Dedifferentiated amniotic fluid mesenchymal stem cell (primary cell): ENCODE measurements around the gene MED29.

Source experiments
- DNase-seq: peaks from one replicate; pipeline ENCODE4 v3.0.0-alpha.2; 2016; ENCODE audit errors: extremely low spot score

MED29 gene

DNA sequence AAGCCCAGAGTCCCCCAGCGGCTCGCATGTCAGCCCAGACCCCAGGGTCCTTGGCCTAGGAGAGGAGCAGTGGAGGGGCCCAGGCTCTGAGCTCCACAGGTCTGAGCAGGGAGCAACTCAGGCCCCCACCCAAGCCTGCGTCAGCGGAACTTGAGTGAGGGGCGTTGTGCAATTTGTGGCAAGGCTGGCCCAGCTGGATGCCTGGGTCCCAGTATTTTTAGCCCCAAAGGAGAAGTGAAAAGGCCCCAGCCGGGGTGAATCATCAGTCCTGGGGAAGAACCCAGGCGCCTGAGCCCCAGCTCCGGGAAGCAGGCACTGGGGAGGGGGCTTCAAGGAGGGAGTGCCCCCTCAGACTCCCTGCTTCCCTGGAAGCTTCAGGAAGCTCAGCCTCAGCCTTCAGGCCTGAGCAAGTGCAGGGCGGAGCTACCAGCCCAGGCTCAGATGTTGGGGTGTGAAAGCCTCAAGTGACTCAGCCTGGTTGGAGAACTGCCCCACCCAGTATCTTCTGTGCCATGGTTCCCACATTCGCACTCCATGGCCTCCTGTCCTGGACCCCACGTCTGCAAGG, 7.2 kb downstream of the MED29 start:
- DNase-seq = peak; percentile 59

DNA sequence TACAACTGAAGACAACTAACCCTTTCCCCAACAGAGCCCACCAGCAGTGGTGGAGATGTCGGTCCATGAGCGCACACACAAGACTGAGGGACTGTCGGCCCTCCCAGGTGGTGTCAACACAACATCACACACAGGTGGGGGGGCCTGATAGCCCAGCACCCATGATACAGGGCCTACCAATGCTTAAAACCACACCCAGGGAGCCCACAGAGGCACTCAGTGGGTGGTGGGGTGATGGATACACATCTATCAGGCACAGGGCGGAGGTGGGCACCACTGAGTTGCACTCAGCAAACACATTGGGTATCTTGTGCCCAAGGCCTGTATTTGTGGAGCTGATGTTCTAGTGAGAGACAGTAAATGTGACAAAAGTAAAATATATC, 8.5 kb downstream of the MED29 start:
- no peak for DNase-seq

DNA sequence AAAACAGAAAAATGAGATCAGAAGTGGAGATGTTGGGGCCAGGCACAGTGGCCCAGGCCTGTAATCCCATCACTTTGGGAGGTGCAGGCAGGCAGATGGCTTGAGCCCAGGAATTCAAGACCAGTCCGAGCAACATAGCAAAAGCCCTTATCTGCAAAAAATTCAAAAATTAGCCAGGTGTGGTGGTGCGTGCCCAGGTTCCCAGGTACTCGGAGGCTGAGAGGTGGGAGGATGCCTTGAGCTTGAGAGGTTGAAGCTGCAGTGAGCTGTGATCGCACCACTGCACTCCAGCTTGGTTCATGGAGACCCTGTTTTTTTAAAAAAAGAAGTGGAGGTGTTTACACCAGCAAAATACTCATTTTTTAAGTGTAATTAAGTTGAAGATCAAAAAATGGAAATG, 8.9 kb downstream of the MED29 start:
- no peak for DNase-seq

DNA sequence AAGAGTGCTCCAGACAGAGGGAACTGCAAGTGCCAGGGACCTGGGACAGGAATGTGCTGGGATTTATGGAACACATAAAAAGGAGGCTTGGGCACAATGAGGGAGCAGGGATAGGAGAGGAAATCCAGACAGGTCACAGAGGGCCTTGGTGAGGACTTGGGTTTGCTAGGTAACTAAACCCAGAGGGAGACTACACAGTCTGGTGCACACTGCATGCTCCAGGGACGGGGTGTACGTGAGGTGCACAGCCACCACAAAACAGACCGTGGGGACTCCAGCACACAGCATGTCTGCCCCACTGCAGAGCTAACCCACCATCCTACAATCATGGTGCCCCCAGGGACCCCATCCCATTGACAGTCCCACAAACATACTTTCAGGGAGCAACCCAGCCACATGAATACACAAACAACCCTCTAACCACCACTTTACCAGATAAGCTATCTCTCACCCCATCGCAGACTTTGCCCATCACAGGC, 9.9 kb downstream of the MED29 start:
- DNase-seq = no peak

DNA sequence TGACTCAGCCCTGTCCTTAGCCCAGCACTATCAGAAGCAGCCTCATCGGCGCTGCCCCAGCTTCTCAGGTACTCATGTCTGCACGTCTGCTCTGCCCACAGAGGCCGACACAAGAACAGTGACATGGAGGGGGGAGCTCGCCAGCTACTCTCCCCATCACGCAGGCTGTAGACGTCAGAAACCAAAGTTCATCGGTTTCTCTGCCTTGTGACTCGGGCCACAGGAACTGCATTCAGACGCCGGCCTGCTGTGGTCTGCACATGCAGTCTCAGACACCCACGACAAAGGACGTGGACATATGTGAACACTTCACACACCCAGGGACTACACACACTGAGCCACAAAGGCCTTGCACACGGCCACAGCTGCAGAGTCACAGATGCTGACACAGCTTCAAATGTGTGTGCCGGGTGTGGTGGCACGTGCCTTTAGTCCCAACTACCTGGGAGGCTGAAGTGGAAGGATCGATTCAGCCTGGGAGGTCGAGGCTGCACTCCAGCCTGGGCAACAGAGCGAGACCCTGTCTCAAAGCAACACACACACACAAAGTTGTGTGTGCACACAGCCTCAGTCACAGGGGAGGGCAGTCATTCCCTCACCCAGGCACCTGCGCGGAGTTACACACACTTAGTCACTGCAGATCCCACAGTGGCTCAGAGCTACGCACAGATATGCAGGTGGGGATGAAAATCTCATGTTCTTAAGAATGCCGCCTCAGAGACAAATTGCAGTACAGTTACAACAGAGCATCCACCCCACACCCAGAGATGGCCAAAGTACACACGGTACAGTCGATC, 10.6 kb downstream of the MED29 start:
- no peak for DNase-seq

DNA sequence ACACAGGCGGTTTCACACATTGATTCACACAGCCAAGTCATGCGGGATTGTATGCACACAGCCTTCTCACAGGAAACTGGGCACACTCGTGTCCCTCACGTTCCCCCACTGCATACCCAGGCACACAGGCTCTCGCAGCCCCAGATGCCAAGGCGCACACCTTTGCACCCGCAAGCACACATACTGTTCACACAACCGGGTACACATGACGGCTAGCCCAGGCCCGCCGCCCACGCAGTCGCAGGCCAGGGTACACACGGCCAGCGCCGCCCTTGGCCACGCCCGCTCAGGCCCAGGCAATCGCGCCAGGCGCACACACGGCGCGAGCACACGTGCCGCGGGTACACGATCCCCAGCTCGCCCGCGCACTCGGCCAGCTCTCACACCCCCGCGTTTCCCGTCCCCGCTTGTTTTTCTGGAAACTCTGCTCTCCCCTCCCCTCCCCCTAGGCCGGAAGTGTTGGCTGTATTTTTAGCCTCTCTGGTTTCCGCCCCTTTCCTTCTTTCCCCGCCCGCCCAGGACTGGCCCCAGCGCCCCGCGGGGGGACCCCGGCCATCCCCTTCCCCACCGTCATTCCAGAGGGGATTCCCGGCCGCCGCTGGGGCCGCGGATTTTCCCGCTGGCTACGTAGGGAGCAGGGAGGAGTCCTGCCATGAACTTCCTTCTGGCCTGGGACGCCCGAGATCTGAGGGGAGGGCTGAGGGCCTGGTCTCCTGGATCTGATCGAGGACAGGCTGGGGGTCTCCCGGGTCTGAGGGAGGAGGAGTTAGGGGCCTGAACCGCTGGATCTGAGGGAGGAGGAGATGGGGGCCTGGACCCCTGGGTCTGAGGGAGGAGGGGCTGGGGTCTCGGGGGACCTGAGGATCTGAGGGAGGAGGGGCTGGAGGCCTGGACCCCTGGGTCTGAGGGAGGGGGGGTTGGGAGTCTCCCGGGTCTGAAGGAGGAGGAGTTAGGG, 11.4 kb downstream of the MED29 start:
- peak; percentile 76 for DNase-seq

DNA sequence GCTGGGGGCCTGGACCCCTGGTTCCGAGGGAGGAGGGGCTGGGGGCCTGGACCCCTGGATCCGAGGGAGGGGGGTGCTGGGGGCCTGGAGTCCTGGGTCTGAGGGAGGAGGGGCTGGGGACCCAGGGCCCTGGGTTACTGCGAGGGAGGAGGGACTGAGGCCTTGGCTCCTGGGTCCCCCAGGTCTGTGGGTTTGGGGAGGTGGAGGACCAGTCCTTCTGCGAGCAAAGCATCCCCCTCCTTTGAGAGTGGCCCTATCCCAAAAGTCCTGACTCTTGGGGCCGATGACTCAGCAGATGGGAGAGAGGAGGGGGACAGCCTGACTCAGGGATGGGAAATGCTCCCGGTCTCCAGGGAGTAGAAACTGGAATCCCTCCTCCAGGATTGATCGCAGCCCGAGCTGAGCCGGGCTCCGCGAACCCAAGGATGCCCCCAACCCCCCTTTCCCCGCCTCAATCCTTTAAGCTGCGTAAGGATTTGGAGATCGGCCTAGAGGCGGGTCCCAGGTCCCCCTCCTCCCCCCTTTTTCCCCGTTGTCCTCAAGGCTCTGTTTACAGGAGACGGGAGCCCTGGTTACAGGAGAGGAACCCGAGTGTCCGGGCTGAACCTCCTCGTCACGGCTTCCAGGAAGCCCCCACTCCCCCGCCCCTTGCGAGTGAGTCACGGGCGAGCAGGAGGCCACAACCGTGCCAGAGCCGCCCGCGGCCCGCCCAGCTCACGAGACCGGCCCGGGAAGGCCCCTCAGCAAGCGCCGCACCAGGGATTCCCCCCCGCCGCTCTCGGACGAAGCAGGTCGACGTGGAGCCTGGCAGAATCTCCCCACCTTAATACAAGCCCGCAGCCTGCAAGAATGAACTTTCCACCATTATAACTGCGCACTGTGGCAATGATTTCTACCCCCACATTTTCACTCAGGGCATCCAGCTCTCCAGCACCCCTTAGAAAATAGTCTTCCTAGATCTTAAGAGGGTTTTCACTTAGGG, 12.4 kb downstream of the MED29 start:
- peak; percentile 99 for DNase-seq

DNA sequence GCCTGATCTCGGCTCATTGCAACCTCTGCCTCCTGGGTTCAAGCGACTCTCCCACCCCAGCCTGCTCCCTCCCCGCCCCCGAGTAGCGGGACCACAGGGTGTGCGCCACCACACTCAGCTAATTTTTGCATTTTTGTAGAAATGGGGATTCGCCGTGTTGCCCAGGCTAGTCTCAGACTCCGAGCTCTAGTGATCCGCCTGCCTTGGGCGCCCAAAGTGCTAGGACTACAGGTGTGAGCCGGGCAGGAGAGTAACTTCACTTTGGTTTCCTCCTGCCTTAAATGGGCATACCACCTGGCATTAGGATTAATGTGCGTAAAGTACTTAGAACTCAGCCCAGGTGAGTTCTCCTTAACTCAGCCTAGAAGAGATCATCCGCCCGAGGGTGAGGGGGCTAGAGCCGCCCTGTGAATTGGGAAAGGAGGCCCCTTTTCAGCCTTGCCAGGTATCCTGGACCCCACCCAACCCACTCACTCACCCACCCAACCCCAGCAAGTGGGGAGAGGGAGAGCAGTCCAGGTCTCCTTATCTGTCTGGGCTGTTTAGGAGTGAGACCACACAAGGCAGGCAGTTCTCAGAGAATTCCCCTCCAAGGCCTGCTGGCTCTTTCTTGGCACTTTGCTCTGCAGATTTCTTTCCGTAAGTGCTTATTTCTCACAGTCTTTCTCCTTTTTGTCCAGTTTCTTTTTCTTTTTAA, 14.2 kb downstream of the MED29 start:
- DNase-seq = no peak

DNA sequence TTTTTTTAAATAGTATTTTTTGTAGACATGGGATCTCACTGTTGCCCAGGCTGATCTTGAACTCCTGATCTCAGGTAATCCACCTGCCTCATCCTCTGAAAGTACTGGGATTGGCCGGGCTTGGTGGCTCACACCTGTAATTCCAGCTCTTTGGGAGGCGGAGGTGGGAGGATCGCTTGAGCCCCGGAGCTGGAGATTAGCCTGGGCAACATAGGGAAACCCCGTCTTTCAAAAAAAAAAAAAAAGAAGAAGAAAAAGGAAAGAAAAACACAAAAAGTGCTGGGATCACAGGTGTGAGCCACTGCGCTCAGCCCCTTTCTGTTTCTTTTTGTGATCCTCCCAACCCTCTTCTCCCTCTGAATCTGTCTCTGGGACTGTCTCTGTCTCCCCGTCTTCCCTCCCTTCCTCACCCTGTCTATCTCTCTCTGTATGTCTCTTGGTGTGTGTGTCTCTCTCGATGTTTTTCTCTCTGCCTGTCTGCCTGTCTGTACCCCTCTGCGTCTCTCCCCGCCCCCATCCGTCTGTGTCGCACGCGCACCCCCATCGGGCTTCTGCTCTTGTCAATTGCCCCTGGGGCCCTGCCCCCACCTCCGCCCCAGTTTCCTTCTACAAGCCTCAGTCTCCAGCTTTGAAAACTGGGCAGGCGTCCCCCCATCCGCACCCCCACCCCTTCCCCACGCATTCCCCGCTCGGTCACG, 14.9 kb downstream of the MED29 start:
- no peak for DNase-seq

DNA sequence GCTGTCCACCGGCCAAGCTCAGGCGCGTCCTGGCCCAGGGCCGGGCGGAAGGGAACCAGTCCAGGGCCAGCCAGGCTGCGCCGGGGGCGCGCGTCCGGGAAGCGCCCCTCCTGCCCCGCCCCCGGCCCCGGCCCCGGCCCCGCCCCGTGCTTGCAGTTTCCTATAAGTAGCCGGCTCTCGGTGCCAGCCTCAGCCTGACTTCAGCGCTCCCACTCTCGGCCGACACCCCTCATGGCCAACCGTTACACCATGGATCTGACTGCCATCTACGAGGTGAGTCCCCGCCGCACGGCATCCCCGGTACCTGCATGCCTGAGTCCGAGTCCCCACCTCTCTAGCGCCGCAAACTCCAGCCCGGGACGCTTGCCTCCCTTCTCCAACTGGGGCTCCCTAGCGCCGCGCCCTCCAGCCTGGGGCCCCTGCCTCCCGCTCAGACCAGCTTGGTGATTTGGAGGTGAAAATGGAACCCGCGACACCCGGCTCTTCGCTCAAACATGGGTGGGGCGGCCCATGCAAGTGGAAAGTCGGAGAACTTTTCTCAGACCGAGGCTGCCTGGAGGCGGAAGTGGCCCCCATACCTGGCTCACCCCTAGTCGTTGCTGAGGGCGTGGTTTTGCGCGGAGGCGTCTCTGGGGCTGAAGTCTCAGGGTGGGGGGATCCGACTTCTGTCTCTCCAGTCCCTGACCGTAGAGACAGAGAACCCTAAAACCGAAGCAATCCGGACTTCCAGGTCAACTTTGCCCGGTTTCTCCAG, 15.7 kb downstream of the MED29 start, which contains the start of gene ZFP36:
Gene ZFP36 (plus strand): TSS at position 192 of the 754 bp plus-strand sequence. CDS start 58 bp downstream, at position 250.
- peak; percentile 67 for DNase-seq

DNA sequence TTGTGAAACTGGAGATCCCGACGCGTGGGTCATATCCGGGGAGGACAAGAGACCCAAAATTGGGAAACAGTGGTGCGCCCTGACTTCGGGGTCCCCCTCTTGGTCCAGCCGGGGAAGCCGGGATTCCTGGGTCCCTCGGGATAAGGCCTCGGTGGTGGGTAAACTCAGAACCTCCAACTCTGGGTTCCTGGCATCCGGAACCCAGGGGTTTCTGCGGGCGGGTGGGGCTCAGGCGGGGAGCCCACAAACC, 16.2 kb downstream of the MED29 start:
- no peak for DNase-seq

DNA sequence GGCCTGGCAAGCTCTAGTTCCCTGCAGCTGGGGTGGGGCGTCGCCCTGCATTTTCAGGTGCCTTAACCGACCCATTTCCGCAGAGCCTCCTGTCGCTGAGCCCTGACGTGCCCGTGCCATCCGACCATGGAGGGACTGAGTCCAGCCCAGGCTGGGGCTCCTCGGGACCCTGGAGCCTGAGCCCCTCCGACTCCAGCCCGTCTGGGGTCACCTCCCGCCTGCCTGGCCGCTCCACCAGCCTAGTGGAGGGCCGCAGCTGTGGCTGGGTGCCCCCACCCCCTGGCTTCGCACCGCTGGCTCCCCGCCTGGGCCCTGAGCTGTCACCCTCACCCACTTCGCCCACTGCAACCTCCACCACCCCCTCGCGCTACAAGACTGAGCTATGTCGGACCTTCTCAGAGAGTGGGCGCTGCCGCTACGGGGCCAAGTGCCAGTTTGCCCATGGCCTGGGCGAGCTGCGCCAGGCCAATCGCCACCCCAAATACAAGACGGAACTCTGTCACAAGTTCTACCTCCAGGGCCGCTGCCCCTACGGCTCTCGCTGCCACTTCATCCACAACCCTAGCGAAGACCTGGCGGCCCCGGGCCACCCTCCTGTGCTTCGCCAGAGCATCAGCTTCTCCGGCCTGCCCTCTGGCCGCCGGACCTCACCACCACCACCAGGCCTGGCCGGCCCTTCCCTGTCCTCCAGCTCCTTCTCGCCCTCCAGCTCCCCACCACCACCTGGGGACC, 16.6 kb downstream of the MED29 start:
- no peak for DNase-seq

DNA sequence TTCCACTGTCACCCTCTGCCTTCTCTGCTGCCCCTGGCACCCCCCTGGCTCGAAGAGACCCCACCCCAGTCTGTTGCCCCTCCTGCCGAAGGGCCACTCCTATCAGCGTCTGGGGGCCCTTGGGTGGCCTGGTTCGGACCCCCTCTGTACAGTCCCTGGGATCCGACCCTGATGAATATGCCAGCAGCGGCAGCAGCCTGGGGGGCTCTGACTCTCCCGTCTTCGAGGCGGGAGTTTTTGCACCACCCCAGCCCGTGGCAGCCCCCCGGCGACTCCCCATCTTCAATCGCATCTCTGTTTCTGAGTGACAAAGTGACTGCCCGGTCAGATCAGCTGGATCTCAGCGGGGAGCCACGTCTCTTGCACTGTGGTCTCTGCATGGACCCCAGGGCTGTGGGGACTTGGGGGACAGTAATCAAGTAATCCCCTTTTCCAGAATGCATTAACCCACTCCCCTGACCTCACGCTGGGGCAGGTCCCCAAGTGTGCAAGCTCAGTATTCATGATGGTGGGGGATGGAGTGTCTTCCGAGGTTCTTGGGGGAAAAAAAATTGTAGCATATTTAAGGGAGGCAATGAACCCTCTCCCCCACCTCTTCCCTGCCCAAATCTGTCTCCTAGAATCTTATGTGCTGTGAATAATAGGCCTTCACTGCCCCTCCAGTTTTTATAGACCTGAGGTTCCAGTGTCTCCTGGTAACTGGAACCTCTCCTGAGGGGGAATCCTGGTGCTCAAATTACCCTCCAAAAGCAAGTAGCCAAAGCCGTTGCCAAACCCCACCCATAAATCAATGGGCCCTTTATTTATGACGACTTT, 17.4 kb downstream of the MED29 start:
- no peak for DNase-seq

DNA sequence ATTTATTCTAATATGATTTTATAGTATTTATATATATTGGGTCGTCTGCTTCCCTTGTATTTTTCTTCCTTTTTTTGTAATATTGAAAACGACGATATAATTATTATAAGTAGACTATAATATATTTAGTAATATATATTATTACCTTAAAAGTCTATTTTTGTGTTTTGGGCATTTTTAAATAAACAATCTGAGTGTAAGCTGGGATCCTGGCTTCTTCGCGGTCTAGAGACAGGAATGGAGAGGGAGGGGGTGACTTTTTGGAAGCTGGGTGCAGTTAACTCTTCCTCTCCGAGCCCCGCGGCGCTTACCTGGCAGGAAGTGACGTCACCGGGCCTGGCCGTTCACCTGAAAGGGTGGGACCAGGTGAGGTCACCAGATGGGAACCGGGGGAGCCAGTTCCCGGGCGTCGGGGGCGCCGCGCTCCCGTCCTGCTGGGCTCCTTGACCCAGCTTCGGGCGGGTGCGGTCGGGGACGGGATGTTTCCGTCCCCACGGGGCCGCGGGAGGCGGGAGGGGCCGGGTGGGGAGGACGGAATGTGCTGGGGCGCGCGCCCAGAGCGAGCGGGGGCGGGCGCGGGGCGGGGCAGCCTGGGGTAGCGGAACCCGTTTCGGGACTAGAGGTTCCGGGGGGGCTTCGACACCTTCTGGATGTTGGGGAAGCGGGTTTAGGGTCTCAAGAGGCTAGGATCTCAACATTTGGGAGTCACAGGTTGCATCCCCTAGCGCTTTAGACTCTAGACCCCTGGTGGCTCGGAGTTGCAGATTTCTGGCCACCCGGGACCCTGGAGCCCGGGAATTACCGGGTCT, 18.2 kb downstream of the MED29 start:
- DNase-seq = peak; percentile 48

DNA sequence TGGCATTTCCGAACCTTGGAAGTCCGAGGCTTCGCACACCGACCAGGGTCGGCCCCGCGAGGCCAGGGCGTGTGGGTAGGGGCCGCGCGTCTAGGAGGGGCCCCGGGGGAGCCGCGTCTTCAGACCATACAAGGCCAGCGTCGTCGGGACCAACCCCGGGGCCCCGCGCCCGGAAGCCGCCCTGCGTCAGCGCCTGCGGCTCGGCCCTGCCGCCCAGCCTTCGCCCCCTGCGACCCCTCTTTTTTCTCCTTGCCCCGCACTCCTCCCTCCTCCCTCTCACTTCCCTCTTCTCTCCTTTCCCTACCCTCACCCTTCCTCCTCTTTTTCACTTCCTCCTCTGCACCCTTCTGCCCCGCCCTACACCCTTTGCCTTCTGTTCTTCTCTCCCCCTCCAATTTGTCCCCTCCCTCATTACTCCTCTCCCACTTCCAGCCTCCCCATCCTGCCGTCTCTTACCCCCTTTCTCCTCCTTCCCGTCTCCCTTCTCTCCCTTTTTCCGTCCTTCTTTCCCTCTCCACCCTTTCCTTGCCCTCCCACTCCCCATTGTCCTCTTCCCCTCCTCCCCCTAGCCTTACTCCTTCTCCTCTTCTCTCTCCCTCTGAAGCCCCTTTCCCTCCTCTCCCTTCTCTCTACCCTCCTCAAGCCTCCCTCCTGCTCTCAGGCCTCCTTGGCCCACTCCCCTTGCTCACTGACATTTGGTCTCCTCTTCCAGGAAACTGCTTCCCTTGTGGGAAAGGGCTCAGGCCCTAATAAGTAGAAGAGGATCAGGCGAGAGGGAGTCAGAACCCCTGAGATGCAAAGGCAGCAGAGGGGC, 19.0 kb downstream of the MED29 start:
- DNase-seq = peak; percentile 32

DNA sequence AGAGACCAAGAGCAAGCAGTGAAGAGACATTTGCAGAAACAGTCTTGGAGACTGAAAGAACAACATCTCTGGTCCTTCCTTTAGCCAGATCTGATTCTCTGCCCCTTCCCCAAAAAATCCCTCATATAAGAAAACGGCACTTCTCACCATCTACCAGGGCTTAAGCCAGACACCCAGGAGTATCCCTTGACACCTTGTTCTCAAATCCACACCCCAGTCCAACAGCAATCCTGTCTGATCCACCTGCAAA, 19.6 kb downstream of the MED29 start:
- no peak for DNase-seq
